HCT116 (cell line): Measurements from ENCODE around the gene RCOR2. TPM values are rescaled to one million over a fixed set of nuclear protein-coding genes. Genes with fewer than 3 reads are reported as not detected.

Experiments used
- ATAC-seq: fragments of 200-7000 bp; cut with Tn5 transposase; 2 replicates; pipeline ENCODE4 v1.9.1; 2020; ENCODE audit warnings: mild to moderate bottlenecking, moderate library complexity
- BruUV-seq: library from RNA; stranded (reverse); fragments of 400-500 nt; replicated peaks from 2 replicates; lab custom pipeline; 2021; lab: Mats Ljungman, UMichigan
- CTCF ChIA-PET: fragments of 300-600 bp; sonication (Branson Sonifier 250); formaldehyde crosslinking; loops from one replicate; lab custom pipeline; 2021; ENCODE audit warnings: antibody characterized with exemption; lab: Charles Lee
- POLR2A ChIA-PET: fragments of 300-600, 350-600 bp; sonication (Branson Sonifier 250); formaldehyde crosslinking; loops from one replicate; lab custom pipeline; 2021; ENCODE audit warnings: antibody characterized with exemption; lab: Charles Lee
- RAD21 ChIA-PET, 2 experiments: fragments of 300-600 bp; sonication (Branson Sonifier 250); formaldehyde crosslinking; loops; one replicate each; lab custom pipeline; 2023; ENCODE audit warnings: low total read pairs in 2 of 2; ENCODE audit not compliant: uncharacterized antibody in 2 of 2, unreplicated experiment in 2 of 2, low non-redundant PET in 1 of 2; lab: Charles Lee
- DNase-seq: peaks from one replicate; pipeline ENCODE4 v3.0.0-alpha.2; 2010; ENCODE audit warnings: low read depth, low spot score
- H2AFZ ChIP-seq: fragments of 200-600 bp; shearing (Covaris generic), sonication (generic); 2 replicates; pipeline ENCODE4 v1.6.1; 2017; ENCODE audit warnings: low read depth, mixed run types, mixed read lengths, antibody characterized with exemption, low read length; ENCODE audit not compliant: poor library complexity, severe bottlenecking
- H3K27ac ChIP-seq: 2 replicates; pipeline ENCODE4 v1.5.1; 2012; ENCODE audit warnings: low read depth, low read length
- H3K27me3 ChIP-seq: fragments of 200-600 bp; sonication (generic); 2 replicates; pipeline ENCODE4 v1.6.1; 2016; ENCODE audit warnings: mixed run types, low read length, mixed read lengths; ENCODE audit not compliant: insufficient read depth
- H3K36me3 ChIP-seq, 2 experiments: fragments of 200-500 bp in 1 of 2; fragments of 200-600 bp in 1 of 2; sonication (Bioruptor generic) in 1 of 2; sonication (generic) in 1 of 2; 2 replicates each; pipeline versions ENCODE4 v1.5.1 to v1.6.1; 2014 to 2016; ENCODE audit warnings: low read length in 2 of 2, inconsistent platforms in 1 of 2, mixed read lengths in 1 of 2, mixed run types in 1 of 2; ENCODE audit not compliant: insufficient read depth in 2 of 2, control insufficient read depth in 1 of 2
- H3K4me1 ChIP-seq, 2 experiments: fragments of 200-600 bp in 1 of 2; sonication (generic) in 1 of 2; 2 replicates each; pipeline versions ENCODE4 v1.5.1 to v1.6.1; 2012 to 2017; ENCODE audit warnings: low read length in 2 of 2, inconsistent platforms in 1 of 2, mild to moderate bottlenecking in 1 of 2, mixed read lengths in 1 of 2, mixed run types in 1 of 2, moderate library complexity in 1 of 2; ENCODE audit not compliant: insufficient read depth in 2 of 2, control insufficient read depth in 1 of 2
- H3K4me2 ChIP-seq: fragments of 200-600 bp; sonication (generic); 2 replicates; pipeline ENCODE4 v1.6.1; 2017; ENCODE audit warnings: mixed run types, low read length, mixed read lengths
- H3K4me3 ChIP-seq, 2 experiments: fragments of 200-600 bp in 1 of 2; sonication (generic) in 1 of 2; replicated peaks in 1 of 2; 2 replicates each; pipeline ENCODE4 v1.5.1; 2011 to 2016; ENCODE audit warnings: low read length in 2 of 2, control low read depth in 1 of 2, low read depth in 1 of 2, mild to moderate bottlenecking in 1 of 2, mixed read lengths in 1 of 2, mixed run types in 1 of 2
- H3K79me2 ChIP-seq: fragments of 200-600 bp; sonication (generic); 2 replicates; pipeline ENCODE4 v1.6.1; 2017; ENCODE audit warnings: mild to moderate bottlenecking, mixed run types, low read length, moderate library complexity, mixed read lengths; ENCODE audit not compliant: insufficient read depth
- H3K9ac ChIP-seq: fragments of 200-600 bp; sonication (generic); 2 replicates; pipeline ENCODE4 v1.6.1; 2016; ENCODE audit warnings: low read length, mixed read lengths
- H3K9me2 ChIP-seq: fragments of 200-600 bp; sonication (generic), shearing (Covaris generic); 2 replicates; pipeline ENCODE4 v1.6.1; 2017; ENCODE audit warnings: mixed run types, mild to moderate bottlenecking, moderate library complexity; ENCODE audit not compliant: insufficient read depth
- H3K9me3 ChIP-seq, 2 experiments: fragments of 200-500 bp in 1 of 2; fragments of 200-600 bp in 1 of 2; sonication (Bioruptor generic) in 1 of 2; sonication (generic) in 1 of 2; 2 replicates each; pipeline ENCODE4 v1.6.1; 2014 to 2017; ENCODE audit warnings: low read length in 2 of 2, mixed read lengths in 2 of 2, inconsistent platforms in 1 of 2, low read depth in 1 of 2, mild to moderate bottlenecking in 1 of 2, mixed run types in 1 of 2, moderate library complexity in 1 of 2; ENCODE audit not compliant: control insufficient read depth in 1 of 2, insufficient read depth in 1 of 2
- H4K20me1 ChIP-seq: fragments of 200-600 bp; sonication (generic), shearing (Covaris generic); 2 replicates; pipeline ENCODE4 v1.6.1; 2017; ENCODE audit warnings: mixed run types, mild to moderate bottlenecking, moderate library complexity; ENCODE audit not compliant: insufficient read depth
- CBX3 ChIP-seq: IDR thresholded peaks from 2 replicates; pipeline ENCODE4 v1.6.1; 2012; ENCODE audit warnings: low read depth
- EGR1 ChIP-seq: IDR thresholded peaks from 2 replicates; pipeline ENCODE4 v1.6.1; 2012; ENCODE audit warnings: low read depth
- EZH2 ChIP-seq: fragments of 200-600 bp; sonication (generic); IDR thresholded peaks from 2 replicates; pipeline ENCODE4 v1.6.1; 2017; ENCODE audit warnings: antibody characterized with exemption, mixed run types
- JUND ChIP-seq: IDR thresholded peaks from 2 replicates; pipeline ENCODE4 v1.6.1; 2012
- POLR2AphosphoS5 ChIP-seq: IDR thresholded peaks from 2 replicates; pipeline ENCODE4 v1.6.1; 2011; ENCODE audit warnings: mild to moderate bottlenecking, low read depth, low read length, moderate library complexity
- RAD21 ChIP-seq: IDR thresholded peaks from 2 replicates; pipeline ENCODE4 v1.6.1; 2012; ENCODE audit warnings: low read depth, mild to moderate bottlenecking
- SIN3A ChIP-seq: IDR thresholded peaks from 2 replicates; pipeline ENCODE4 v1.6.1; 2012; ENCODE audit warnings: low read depth
- SP1 ChIP-seq: IDR thresholded peaks from 2 replicates; pipeline ENCODE4 v1.6.1; 2012; ENCODE audit warnings: low read depth
- SRF ChIP-seq: IDR thresholded peaks from 2 replicates; pipeline ENCODE4 v1.6.1; 2012; ENCODE audit warnings: low read depth
- ZNF274 ChIP-seq: fragments of 200-500 bp; sonication (Bioruptor generic); IDR thresholded peaks from 2 replicates; pipeline ENCODE4 v1.6.1; 2014; ENCODE audit warnings: mild to moderate bottlenecking, low read depth, low read length, inconsistent platforms
- intact Hi-C: fragments of 100-400 bp; cut with micrococcal nuclease; formaldehyde crosslinking; loops from 2 replicates; pipeline ENCODE4 v1.10.0; 2022
- total RNA-seq: library from RNA; stranded (reverse); gene quantifications from one replicate; pipeline ENCODE4 v1.2.1, GENCODE V29; 2021; ENCODE audit not compliant: unreplicated experiment
- TF ChIP-seq, protein P1 (sequence below): IDR thresholded peaks from 2 replicates; pipeline ENCODE4 v1.6.1; 2011; ENCODE audit warnings: mild to moderate bottlenecking, low read length, moderate library complexity; ENCODE audit not compliant: insufficient replicate concordance; ENCODE audit errors: extremely low read depth
- TF ChIP-seq, protein P2 (sequence below): IDR thresholded peaks from 2 replicates; pipeline ENCODE4 v1.6.1; 2012
- TF ChIP-seq, protein P3 (sequence below): IDR thresholded peaks from 2 replicates; pipeline ENCODE4 v1.6.1; 2012
- TF ChIP-seq, protein P4 (sequence below), 3 experiments: fragments of 200-600 bp in 1 of 3; sonication (generic) in 1 of 3; IDR thresholded peaks in 2 of 3; conservative IDR thresholded peaks in 1 of 3; 2 replicates each; pipeline ENCODE4 v1.5.1; 2012 to 2017; ENCODE audit warnings: low read depth in 2 of 3, low read length in 2 of 3, antibody characterized with exemption in 1 of 3, borderline replicate concordance in 1 of 3, control low read depth in 1 of 3, mild to moderate bottlenecking in 1 of 3, mixed read lengths in 1 of 3, mixed run types in 1 of 3, moderate library complexity in 1 of 3; ENCODE audit not compliant: insufficient read depth in 1 of 3

Gene RCOR2
- total RNA-seq, 1 experiment from 2014 or later, result 10.8 TPM

DNA sequence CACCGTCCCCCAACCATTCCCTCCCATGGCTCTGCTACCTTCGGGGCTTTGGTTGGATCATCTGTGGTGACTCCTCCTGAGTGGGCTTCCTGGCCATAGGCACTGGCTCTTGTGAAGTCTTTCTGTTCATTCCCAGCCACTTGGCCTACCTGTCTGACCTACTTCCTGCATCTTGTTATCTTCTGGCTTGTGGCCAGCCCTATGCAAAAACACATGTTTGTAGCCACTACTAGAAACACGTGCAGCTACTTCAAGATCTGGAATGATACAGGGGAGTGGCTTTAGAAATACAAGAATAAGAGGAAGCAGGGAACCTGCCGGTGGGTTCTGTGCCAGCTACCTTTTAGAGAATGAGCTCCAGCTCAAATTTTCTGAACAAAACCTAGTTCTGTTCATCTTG, 20.9 kb downstream of the RCOR2 start:
- Histone ChIP-seq H3K4me3 (no peak overlapping the region), H3K4me1 (no peaks in the 10 kb centered on the region), H3K9ac (no peak overlapping the region), H3K36me3 (peaks cover 34 to 37% of the 10 kb centered on the region in 2 experiments), H3K79me2 (peaks cover 32% of the 10 kb centered on the region), H3K9me2 (no peaks in the 10 kb centered on the region), H3K4me2 (no peak overlapping the region), H4K20me1 (no peaks in the 10 kb centered on the region; the same call in 1 of the 2 replicates), H3K27ac (no peak overlapping the region), H3K9me3 (no peaks in the 10 kb centered on the region), H3K27me3 (no peaks in the 10 kb centered on the region), H2AFZ (no peak overlapping the region)
- POLR2A ChIA-PET, result no interaction called here
- no peak for ATAC-seq
- no TSS peak for BruUV-seq
- CTCF ChIA-PET, result no interaction called here
- no peak for DNase-seq
- TF ChIP-seq POLR2AphosphoS5 (no peak), EGR1 (no peak), CBX3 (no peak), EZH2 (no peak), SIN3A (no peak), SP1 (no peak), JUND (no peak), SRF (no peak), ZNF274 (no peak), RAD21 (no peak)
- TF ChIP-seq, protein P1, sequence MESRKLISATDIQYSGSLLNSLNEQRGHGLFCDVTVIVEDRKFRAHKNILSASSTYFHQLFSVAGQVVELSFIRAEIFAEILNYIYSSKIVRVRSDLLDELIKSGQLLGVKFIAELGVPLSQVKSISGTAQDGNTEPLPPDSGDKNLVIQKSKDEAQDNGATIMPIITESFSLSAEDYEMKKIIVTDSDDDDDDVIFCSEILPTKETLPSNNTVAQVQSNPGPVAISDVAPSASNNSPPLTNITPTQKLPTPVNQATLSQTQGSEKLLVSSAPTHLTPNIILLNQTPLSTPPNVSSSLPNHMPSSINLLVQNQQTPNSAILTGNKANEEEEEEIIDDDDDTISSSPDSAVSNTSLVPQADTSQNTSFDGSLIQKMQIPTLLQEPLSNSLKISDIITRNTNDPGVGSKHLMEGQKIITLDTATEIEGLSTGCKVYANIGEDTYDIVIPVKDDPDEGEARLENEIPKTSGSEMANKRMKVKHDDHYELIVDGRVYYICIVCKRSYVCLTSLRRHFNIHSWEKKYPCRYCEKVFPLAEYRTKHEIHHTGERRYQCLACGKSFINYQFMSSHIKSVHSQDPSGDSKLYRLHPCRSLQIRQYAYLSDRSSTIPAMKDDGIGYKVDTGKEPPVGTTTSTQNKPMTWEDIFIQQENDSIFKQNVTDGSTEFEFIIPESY, result no peak
- TF ChIP-seq, protein P2, sequence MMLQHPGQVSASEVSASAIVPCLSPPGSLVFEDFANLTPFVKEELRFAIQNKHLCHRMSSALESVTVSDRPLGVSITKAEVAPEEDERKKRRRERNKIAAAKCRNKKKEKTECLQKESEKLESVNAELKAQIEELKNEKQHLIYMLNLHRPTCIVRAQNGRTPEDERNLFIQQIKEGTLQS, result no peak
- TF ChIP-seq, protein P3, sequence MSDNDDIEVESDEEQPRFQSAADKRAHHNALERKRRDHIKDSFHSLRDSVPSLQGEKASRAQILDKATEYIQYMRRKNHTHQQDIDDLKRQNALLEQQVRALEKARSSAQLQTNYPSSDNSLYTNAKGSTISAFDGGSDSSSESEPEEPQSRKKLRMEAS, result no peak
- TF ChIP-seq, protein P4, sequence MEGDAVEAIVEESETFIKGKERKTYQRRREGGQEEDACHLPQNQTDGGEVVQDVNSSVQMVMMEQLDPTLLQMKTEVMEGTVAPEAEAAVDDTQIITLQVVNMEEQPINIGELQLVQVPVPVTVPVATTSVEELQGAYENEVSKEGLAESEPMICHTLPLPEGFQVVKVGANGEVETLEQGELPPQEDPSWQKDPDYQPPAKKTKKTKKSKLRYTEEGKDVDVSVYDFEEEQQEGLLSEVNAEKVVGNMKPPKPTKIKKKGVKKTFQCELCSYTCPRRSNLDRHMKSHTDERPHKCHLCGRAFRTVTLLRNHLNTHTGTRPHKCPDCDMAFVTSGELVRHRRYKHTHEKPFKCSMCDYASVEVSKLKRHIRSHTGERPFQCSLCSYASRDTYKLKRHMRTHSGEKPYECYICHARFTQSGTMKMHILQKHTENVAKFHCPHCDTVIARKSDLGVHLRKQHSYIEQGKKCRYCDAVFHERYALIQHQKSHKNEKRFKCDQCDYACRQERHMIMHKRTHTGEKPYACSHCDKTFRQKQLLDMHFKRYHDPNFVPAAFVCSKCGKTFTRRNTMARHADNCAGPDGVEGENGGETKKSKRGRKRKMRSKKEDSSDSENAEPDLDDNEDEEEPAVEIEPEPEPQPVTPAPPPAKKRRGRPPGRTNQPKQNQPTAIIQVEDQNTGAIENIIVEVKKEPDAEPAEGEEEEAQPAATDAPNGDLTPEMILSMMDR (IDR thresholded peaks at IDR 0.05 in 2 of 3, conservative IDR thresholded peaks at IDR 0.05 in 1 of 3; ENCODE audit: borderline replicate concordance in 1 of 3, insufficient read depth in 1 of 3, low read depth in 2 of 3, low read length in 2 of 3), result no peak
- RAD21 ChIA-PET, result no interaction called here
- intact Hi-C loops, result no loop called here
